HEK293 (cell line): ENCODE results near the gene CFAP46.

Experiments
- CTCF ChIA-PET: fragments of 350-600 bp; formaldehyde crosslinking; extraction: SDS; loops from one replicate; lab custom pipeline; 2021; ENCODE audit warnings: antibody characterized with exemption; lab: Yijun Ruan, JAX
- POLR2A ChIA-PET: fragments of 300-600 bp; formaldehyde crosslinking; extraction: SDS; loops from one replicate; lab custom pipeline; 2020; ENCODE audit warnings: antibody characterized with exemption, inconsistent platforms; lab: Yijun Ruan, JAX
- H3K27ac ChIP-seq: fragments of 200-500 bp; sonication (Bioruptor generic); 2 replicates; pipeline ENCODE4 v1.5.1; 2014; ENCODE audit warnings: low read depth, low read length, control low read depth, inconsistent platforms; ENCODE audit errors: extremely low read depth
- H3K36me3 ChIP-seq, 2 experiments: fragments of 200-500 bp in 1 of 2; sonication (Bioruptor generic) in 1 of 2; 1 replicate in 1 of 2; 2 replicates in 1 of 2; pipeline ENCODE4 v1.5.1; 2014 to 2017; ENCODE audit warnings: inconsistent platforms in 2 of 2, low read length in 2 of 2; ENCODE audit not compliant: control insufficient read depth in 2 of 2, insufficient read depth in 1 of 2
- H3K4me1 ChIP-seq: fragments of 200-500 bp; sonication (Bioruptor generic); 2 replicates; pipeline ENCODE4 v1.5.1; 2014; ENCODE audit warnings: mild to moderate bottlenecking, low read length, inconsistent platforms; ENCODE audit not compliant: control insufficient read depth, insufficient read depth
- H3K4me3 ChIP-seq: 2 replicates; pipeline ENCODE4 v1.5.1; 2011; ENCODE audit warnings: low read depth, mild to moderate bottlenecking, control low read depth, low read length, moderate library complexity
- H3K9me3 ChIP-seq: fragments of 200-500 bp; sonication (Bioruptor generic); 2 replicates; pipeline ENCODE4 v1.5.1; 2014; ENCODE audit warnings: low read depth, low read length, inconsistent platforms; ENCODE audit not compliant: control insufficient read depth, insufficient read depth
- GLI4 ChIP-seq: fragments of 450-650 bp; formaldehyde crosslinking; IDR thresholded peaks from 2 replicates; pipeline ENCODE4 v1.5.1; 2016; ENCODE audit warnings: missing biosample characterization, missing genetic modification characterization
- KLF16 ChIP-seq: fragments of 450-650 bp; formaldehyde crosslinking; IDR thresholded peaks from 2 replicates; pipeline ENCODE4 v1.5.1; 2017; ENCODE audit warnings: missing biosample characterization, missing genetic modification characterization
- ZFP3 ChIP-seq: fragments of 450-650 bp; formaldehyde crosslinking; IDR thresholded peaks from 2 replicates; pipeline ENCODE4 v1.5.1; 2016; ENCODE audit warnings: low read depth, missing biosample characterization, missing genetic modification characterization
- ZIC2 ChIP-seq: fragments of 450-650 bp; formaldehyde crosslinking; IDR thresholded peaks from 2 replicates; pipeline ENCODE4 v1.5.1; 2016; ENCODE audit warnings: missing biosample characterization, missing genetic modification characterization
- ZNF10 ChIP-seq: fragments of 450-650 bp; formaldehyde crosslinking; IDR thresholded peaks from 2 replicates; pipeline ENCODE4 v1.5.1; 2017; ENCODE audit warnings: missing biosample characterization, missing genetic modification characterization
- ZNF132 ChIP-seq: fragments of 450-650 bp; formaldehyde crosslinking; IDR thresholded peaks from 2 replicates; pipeline ENCODE4 v1.5.1; 2017; ENCODE audit warnings: missing biosample characterization, missing genetic modification characterization, borderline replicate concordance
- ZNF211 ChIP-seq: fragments of 450-650 bp; formaldehyde crosslinking; IDR thresholded peaks from 2 replicates; pipeline ENCODE4 v1.5.1; 2016; ENCODE audit warnings: low read depth, missing biosample characterization, missing genetic modification characterization
- ZNF23 ChIP-seq: fragments of 450-650 bp; formaldehyde crosslinking; IDR thresholded peaks from 2 replicates; pipeline ENCODE4 v1.5.1; 2016; ENCODE audit warnings: missing biosample characterization, missing genetic modification characterization, borderline replicate concordance
- ZNF24 ChIP-seq: fragments of 450-650 bp; formaldehyde crosslinking; IDR thresholded peaks from 2 replicates; pipeline ENCODE4 v1.5.1; 2016; ENCODE audit warnings: missing biosample characterization, missing genetic modification characterization
- ZNF266 ChIP-seq: fragments of 450-650 bp; formaldehyde crosslinking; IDR thresholded peaks from 2 replicates; pipeline ENCODE4 v1.5.1; 2016; ENCODE audit warnings: missing biosample characterization, missing genetic modification characterization, low read depth
- ZNF311 ChIP-seq: fragments of 450-650 bp; formaldehyde crosslinking; IDR thresholded peaks from 2 replicates; pipeline ENCODE4 v1.5.1; 2017; ENCODE audit warnings: missing biosample characterization, missing genetic modification characterization, borderline replicate concordance
- ZNF404 ChIP-seq: fragments of 450-650 bp; formaldehyde crosslinking; IDR thresholded peaks from 2 replicates; pipeline ENCODE4 v1.5.1; 2017; ENCODE audit warnings: missing biosample characterization, missing genetic modification characterization
- ZNF501 ChIP-seq: fragments of 450-650 bp; formaldehyde crosslinking; IDR thresholded peaks from 2 replicates; pipeline ENCODE4 v1.5.1; 2016; ENCODE audit warnings: missing biosample characterization, missing genetic modification characterization
- ZNF544 ChIP-seq: fragments of 450-650 bp; formaldehyde crosslinking; IDR thresholded peaks from 2 replicates; pipeline ENCODE4 v1.5.0; 2017; ENCODE audit warnings: missing biosample characterization, missing genetic modification characterization
- ZNF548 ChIP-seq: fragments of 450-650 bp; formaldehyde crosslinking; IDR thresholded peaks from 2 replicates; pipeline ENCODE4 v1.5.1; 2016; ENCODE audit warnings: missing biosample characterization, missing genetic modification characterization
- ZNF549 ChIP-seq: fragments of 450-650 bp; IDR thresholded peaks from 2 replicates; pipeline ENCODE4 v1.5.1; 2018; ENCODE audit warnings: missing biosample characterization, missing genetic modification characterization, mild to moderate bottlenecking, inconsistent platforms, moderate library complexity
- ZSCAN30 ChIP-seq: fragments of 450-650 bp; IDR thresholded peaks from 2 replicates; pipeline ENCODE4 v1.5.1; 2018; ENCODE audit warnings: missing biosample characterization, mild to moderate bottlenecking, missing genetic modification characterization, moderate library complexity
- TF ChIP-seq, protein P1 (sequence below): fragments of 450-650 bp; formaldehyde crosslinking; IDR thresholded peaks from 2 replicates; pipeline ENCODE4 v1.5.1; 2016; ENCODE audit warnings: missing biosample characterization, missing genetic modification characterization
- TF ChIP-seq, protein P2 (sequence below): fragments of 450-650 bp; formaldehyde crosslinking; IDR thresholded peaks from 2 replicates; pipeline ENCODE4 v1.5.1; 2016; ENCODE audit warnings: missing biosample characterization, missing genetic modification characterization, borderline replicate concordance
- TF ChIP-seq, protein P3 (sequence below): fragments of 450-650 bp; formaldehyde crosslinking; IDR thresholded peaks from 2 replicates; pipeline ENCODE4 v1.5.1; 2016; ENCODE audit warnings: missing biosample characterization, missing genetic modification characterization, low read depth
- TF ChIP-seq, protein P4 (sequence below): fragments of 450-650 bp; formaldehyde crosslinking; IDR thresholded peaks from 2 replicates; pipeline ENCODE4 v1.5.1; 2016; ENCODE audit warnings: missing biosample characterization, missing genetic modification characterization

Gene CFAP46

GRCh38 chr10:132893090-132893489, 49.3 kb downstream of the CFAP46 start:
- H3K36me3 ChIP-seq: no peaks in the 10 kb centered on the region
- ChIA-PET POLR2A (no interaction called here), CTCF (interaction anchor here (0.6 to 1.4 kb wide), 4 partner anchors 11 to 59 kb away, joined by 3 to 5 read pairs (median 4); no protein-coding TSS in a partner anchor)
- H3K4me1 ChIP-seq: no peaks in the 10 kb centered on the region
- no peak overlapping the region for H3K27ac ChIP-seq
- no peak overlapping the region for H3K4me3 ChIP-seq
- H3K9me3 ChIP-seq: no peaks in the 10 kb centered on the region
- TF ChIP-seq GLI4 (tag by site-specific recombination): no peak
- TF ChIP-seq ZSCAN30 (tag by site-specific recombination): no peak
- TF ChIP-seq, protein P1, sequence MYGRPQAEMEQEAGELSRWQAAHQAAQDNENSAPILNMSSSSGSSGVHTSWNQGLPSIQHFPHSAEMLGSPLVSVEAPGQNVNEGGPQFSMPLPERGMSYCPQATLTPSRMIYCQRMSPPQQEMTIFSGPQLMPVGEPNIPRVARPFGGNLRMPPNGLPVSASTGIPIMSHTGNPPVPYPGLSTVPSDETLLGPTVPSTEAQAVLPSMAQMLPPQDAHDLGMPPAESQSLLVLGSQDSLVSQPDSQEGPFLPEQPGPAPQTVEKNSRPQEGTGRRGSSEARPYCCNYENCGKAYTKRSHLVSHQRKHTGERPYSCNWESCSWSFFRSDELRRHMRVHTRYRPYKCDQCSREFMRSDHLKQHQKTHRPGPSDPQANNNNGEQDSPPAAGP (tag by site-specific recombination): no peak
- no peak for TF ChIP-seq ZNF544 (tag by site-specific recombination)
- TF ChIP-seq ZIC2 (tag by site-specific recombination): no peak
- no peak for TF ChIP-seq ZNF266
- TF ChIP-seq ZNF311 (tag by site-specific recombination): no peak
- no peak for TF ChIP-seq ZNF24 (tag by site-specific recombination)

GRCh38 chr10:132892004-132892403, 50.4 kb downstream of the CFAP46 start:
- ChIA-PET CTCF (interaction anchor here (0.6 to 1.4 kb wide), 2 partner anchors 12 to 84 kb away, joined by 3 to 5 read pairs; no protein-coding TSS in a partner anchor), POLR2A (no interaction called here)

More at GRCh38 chr10:132892004-132892403, 50.4 kb downstream of the CFAP46 start:
- Histone ChIP-seq H3K9me3 (no peaks in the 10 kb centered on the region), H3K27ac (no peak overlapping the region), H3K4me1 (no peaks in the 10 kb centered on the region), H3K4me3 (no peak overlapping the region), H3K36me3 (no peaks in the 10 kb centered on the region)
- TF ChIP-seq ZNF549 (no peak), ZNF132 (tag by site-specific recombination) (no peak), ZNF211 (tag by site-specific recombination) (no peak), ZNF10 (tag by site-specific recombination) (no peak), ZFP3 (tag by site-specific recombination) (no peak), KLF16 (tag by site-specific recombination) (no peak), ZNF404 (tag by site-specific recombination) (no peak), ZNF548 (no peak), ZNF23 (tag by site-specific recombination) (no peak), ZNF501 (tag by site-specific recombination) (no peak)
- TF ChIP-seq, protein P2, sequence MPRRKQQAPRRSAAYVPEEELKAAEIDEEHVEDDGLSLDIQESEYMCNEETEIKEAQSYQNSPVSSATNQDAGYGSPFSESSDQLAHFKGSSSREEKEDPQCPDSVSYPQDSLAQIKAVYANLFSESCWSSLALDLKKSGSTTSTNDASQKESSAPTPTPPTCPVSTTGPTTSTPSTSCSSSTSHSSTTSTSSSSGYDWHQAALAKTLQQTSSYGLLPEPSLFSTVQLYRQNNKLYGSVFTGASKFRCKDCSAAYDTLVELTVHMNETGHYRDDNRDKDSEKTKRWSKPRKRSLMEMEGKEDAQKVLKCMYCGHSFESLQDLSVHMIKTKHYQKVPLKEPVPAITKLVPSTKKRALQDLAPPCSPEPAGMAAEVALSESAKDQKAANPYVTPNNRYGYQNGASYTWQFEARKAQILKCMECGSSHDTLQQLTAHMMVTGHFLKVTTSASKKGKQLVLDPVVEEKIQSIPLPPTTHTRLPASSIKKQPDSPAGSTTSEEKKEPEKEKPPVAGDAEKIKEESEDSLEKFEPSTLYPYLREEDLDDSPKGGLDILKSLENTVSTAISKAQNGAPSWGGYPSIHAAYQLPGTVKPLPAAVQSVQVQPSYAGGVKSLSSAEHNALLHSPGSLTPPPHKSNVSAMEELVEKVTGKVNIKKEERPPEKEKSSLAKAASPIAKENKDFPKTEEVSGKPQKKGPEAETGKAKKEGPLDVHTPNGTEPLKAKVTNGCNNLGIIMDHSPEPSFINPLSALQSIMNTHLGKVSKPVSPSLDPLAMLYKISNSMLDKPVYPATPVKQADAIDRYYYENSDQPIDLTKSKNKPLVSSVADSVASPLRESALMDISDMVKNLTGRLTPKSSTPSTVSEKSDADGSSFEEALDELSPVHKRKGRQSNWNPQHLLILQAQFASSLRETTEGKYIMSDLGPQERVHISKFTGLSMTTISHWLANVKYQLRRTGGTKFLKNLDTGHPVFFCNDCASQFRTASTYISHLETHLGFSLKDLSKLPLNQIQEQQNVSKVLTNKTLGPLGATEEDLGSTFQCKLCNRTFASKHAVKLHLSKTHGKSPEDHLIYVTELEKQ (tag by site-specific recombination): no peak
- TF ChIP-seq, protein P3, sequence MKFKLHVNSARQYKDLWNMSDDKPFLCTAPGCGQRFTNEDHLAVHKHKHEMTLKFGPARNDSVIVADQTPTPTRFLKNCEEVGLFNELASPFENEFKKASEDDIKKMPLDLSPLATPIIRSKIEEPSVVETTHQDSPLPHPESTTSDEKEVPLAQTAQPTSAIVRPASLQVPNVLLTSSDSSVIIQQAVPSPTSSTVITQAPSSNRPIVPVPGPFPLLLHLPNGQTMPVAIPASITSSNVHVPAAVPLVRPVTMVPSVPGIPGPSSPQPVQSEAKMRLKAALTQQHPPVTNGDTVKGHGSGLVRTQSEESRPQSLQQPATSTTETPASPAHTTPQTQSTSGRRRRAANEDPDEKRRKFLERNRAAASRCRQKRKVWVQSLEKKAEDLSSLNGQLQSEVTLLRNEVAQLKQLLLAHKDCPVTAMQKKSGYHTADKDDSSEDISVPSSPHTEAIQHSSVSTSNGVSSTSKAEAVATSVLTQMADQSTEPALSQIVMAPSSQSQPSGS: no peak
- TF ChIP-seq, protein P4, sequence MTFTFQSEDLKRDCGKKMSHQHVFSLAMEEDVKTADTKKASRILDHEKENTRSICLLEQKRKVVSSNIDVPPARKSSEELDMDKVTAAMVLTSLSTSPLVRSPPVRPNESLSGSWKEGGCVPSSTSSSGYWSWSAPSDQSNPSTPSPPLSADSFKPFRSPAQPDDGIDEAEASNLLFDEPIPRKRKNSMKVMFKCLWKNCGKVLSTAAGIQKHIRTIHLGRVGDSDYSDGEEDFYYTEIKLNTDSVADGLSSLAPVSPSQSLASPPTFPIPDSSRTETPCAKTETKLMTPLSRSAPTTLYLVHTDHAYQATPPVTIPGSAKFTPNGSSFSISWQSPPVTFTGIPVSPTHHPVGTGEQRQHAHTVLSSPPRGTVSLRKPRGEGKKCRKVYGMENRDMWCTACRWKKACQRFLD: no peak
